GM12872 (cell line): Measurements from ENCODE around the gene PHLDA2.

Source experiments
- CTCF ChIP-seq: IDR thresholded peaks from 3 replicates; pipeline ENCODE4 v1.5.1; 2011; ENCODE audit warnings: low read depth, mild to moderate bottlenecking, low read length, moderate library complexity; ENCODE audit not compliant: insufficient read depth

The PHLDA2 gene

GRCh38 chr11:2934611-2935239 is 5.5 kb upstream of the PHLDA2 start:
- TF ChIP-seq CTCF: no peak

- no peak for TF ChIP-seq CTCF
These were observed 4.9 kb upstream of the PHLDA2 start for GRCh38 chr11:2934021-2934550.

GRCh38 chr11:2933375-2934020 is 4.3 kb upstream of the PHLDA2 start:
- TF ChIP-seq CTCF: no peak

GRCh38 chr11:2932850-2933251 is 3.6 kb upstream of the PHLDA2 start:
- TF ChIP-seq CTCF: no peak

DNA sequence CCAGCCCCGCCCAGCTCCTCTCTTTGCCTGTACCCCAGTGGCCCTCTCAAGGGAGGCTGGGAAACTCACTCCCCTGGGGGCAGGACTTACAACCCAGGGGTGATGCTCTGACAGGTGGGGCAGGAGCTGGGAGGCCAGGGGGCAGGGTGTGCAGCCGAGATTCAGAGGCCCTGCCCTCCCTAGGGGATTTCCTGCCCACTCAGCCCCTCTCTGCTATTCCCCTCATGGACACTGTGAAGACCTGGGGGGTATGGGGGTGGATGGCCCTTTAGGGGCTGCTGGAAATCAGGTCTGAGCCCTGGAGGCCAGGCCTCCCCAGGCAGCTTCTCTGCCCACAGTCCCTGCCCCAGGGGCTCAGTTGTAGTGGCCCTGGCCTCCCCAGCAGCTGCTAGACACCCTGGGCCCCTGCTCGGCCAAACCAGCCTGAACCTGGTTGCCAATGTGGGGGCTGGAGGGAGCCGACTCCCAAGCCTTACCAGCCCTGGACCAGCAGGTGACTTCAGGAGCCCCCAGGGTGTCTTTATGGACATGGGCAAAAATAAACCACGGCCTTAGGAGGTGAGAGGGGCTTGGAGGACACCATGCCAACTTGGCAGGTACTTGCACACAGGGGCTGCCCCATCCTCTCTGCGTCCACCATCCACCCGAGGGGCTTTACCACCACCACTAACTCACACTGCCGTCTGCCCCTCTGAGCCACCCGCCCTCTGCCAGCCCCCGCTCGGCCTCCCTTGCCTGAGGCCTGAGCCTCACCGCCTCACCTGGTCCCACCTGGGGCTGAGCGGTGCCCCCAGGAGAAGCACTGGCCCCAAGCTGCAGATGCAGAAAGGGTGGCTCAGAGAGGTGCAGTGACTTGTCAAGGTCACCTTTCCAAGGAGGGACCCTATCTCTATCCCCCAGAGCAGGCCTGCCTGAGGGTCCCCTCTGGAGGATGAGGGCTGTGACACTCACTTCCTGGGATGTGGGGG is 2.8 kb upstream of the PHLDA2 start:
- TF ChIP-seq CTCF: no peak

GRCh38 chr11:2931420-2931746 is 2.2 kb upstream of the PHLDA2 start:
- no peak for TF ChIP-seq CTCF
